ENCODE data around the gene BUB3.

BUB3 gene

DNA sequence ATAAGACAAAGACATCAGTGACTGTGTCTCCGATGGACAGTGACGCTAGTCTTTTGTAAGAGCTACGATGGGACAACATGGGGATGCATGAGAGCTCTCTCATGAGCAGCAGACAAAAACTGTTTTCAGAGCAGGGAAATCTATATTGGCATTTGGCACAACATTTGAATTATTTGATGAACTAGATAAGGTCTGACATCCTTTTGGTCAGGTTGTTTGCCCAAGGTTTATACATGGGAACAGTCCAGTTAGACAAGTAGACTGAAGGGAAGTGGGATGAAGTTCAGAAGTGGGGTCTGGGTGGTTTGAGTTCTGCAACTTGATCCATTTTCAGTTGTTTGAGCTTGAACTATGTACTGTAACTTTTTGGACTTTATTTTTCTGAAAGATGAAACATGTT lies 50.8 kb downstream of the BUB3 start:
- no peak for DNase-seq

DNA sequence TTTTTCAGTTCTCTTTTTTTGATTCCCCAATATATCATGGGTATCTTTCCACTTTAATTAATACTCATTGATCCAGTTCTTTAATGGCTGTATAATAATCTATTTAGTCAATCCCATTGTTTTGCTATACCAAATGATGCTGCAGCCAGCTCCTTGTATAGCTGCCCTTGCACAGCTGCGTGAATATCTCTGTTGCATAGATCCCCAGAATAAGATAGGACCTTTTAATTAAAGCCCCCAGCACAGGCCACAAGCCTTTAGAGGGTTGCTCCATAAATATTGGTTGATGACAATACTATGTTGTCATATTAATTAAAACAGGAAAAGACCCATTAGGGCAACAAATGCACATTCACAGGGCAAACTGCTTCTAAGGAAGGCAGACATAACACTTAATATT lies 57.9 kb downstream of the BUB3 start:
- no peak for DNase-seq

GRCh38 chr10:123212640-123213039 lies 58.4 kb downstream of the BUB3 start:
- no peak for DNase-seq

GRCh38 chr10:123213192-123213591 lies 59.0 kb downstream of the BUB3 start:
- no peak for DNase-seq
